ENCODE data around the gene SLC16A12.

DNA sequence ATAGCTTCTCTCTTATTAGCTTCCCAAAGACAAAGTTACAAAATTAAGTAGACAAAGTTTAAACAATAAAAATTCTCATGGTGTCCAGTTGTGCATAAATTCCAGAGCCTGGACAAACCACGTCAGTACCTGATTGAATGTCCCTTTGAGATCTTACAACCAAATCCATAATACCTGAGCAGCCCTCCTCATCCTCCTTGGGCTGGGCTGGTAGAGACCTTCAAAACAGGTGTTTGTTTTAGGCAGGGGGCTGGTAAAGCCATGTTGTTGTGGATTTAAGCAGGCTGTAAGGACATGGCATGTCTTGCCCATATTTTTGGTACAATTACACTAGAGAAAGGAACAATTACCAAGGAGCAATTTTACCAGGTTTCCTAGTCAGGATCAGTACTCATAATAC lies 118.9 kb downstream of the SLC16A12 start:
- TF ChIP-seq REST (IDR thresholded peaks at IDR 0.05) (no peak), CTCF (IDR thresholded peaks at IDR 0.05; ENCODE audit: low read depth, low read length, missing input control) (no peak), GABPA (IDR thresholded peaks at IDR 0.05 in 1 of 2, conservative IDR thresholded peaks at IDR 0.05 in 1 of 2) (no peak), RAD21 (IDR thresholded peaks at IDR 0.05) (no peak), TAF1 (conservative IDR thresholded peaks at IDR 0.05) (no peak), SP1 (IDR thresholded peaks at IDR 0.05) (no peak)
- TF ChIP-seq, protein P1, sequence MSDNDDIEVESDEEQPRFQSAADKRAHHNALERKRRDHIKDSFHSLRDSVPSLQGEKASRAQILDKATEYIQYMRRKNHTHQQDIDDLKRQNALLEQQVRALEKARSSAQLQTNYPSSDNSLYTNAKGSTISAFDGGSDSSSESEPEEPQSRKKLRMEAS (IDR thresholded peaks at IDR 0.05): no peak

All from liver (tissue), 3 donors.